ENCODE data around the gene PRRG4. TPM values are rescaled to one million over a fixed set of nuclear protein-coding genes. Genes with fewer than 3 reads are reported as not detected.

The PRRG4 gene
- total RNA-seq, 4 donors from 2014 or later, result 1.7 to 6.7 (median 2.5) TPM

GRCh38 chr11:32894149-32894827 is 64.6 kb downstream of the PRRG4 start:
- ATAC-seq, result peak; percentile 11
- peaks cover 0 to 31% (median 0%) of the 10 kb centered on the region in 3 donors for H3K4me1 ChIP-seq
- H3K27me3 ChIP-seq, result no peaks in the 10 kb centered on the region
- TF ChIP-seq, protein P1, sequence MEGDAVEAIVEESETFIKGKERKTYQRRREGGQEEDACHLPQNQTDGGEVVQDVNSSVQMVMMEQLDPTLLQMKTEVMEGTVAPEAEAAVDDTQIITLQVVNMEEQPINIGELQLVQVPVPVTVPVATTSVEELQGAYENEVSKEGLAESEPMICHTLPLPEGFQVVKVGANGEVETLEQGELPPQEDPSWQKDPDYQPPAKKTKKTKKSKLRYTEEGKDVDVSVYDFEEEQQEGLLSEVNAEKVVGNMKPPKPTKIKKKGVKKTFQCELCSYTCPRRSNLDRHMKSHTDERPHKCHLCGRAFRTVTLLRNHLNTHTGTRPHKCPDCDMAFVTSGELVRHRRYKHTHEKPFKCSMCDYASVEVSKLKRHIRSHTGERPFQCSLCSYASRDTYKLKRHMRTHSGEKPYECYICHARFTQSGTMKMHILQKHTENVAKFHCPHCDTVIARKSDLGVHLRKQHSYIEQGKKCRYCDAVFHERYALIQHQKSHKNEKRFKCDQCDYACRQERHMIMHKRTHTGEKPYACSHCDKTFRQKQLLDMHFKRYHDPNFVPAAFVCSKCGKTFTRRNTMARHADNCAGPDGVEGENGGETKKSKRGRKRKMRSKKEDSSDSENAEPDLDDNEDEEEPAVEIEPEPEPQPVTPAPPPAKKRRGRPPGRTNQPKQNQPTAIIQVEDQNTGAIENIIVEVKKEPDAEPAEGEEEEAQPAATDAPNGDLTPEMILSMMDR (IDR thresholded peaks at IDR 0.05), result no peak
- TF ChIP-seq POLR2AphosphoS5 (IDR thresholded peaks at IDR 0.05) (no peak), EP300 (IDR thresholded peaks at IDR 0.05) (no peak), POLR2A (IDR thresholded peaks at IDR 0.05) (no peak)
- WGBS, 2 donors (ENCODE audit: low coverage in 1 of 2), result 2 to 3% methylated on average over 13 to 14 of the region's 14 CpGs
- H3K4me3 ChIP-seq, result peak overlapping the region; percentile 68 to 97
- H3K27ac ChIP-seq, result peak overlapping the region; percentile 37 to 99 (median 96)
- no peaks in the 10 kb centered on the region for H3K9me3 ChIP-seq
- no peaks in the 10 kb centered on the region for H3K36me3 ChIP-seq

DNA sequence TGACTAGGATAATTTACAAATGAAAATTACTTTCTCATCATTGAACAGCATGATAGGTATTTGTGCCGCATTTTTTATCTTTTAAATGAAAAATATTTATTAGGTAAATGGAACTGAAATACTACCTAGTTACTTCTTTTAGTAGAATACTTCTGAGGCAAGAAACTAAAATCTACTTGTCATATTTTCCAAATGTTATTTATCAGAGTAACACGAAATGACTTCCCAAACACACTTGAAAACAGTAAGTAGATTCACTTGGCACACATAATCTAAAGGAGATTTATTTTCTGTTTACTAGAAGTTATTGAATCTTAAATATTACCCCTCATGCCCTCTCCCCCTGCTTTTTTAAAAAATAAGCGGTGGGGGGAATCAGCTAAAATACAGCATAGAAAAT is 65.2 kb downstream of the PRRG4 start:
- no peaks in the 10 kb centered on the region for H3K36me3 ChIP-seq
- TF ChIP-seq POLR2A (IDR thresholded peaks at IDR 0.05), result no peak
- TF ChIP-seq POLR2AphosphoS5 (IDR thresholded peaks at IDR 0.05), result no peak
- TF ChIP-seq, protein P1 (IDR thresholded peaks at IDR 0.05), result no peak
- no peak for TF ChIP-seq EP300 (IDR thresholded peaks at IDR 0.05)
- no peaks in the 10 kb centered on the region for H3K27me3 ChIP-seq
- peaks cover 0 to 31% (median 0%) of the 10 kb centered on the region in 3 donors for H3K4me1 ChIP-seq
- WGBS, 2 donors (ENCODE audit: low coverage in 1 of 2), result 32 to 48% methylated on average over 3 of the region's 3 CpGs
- no peaks in the 10 kb centered on the region for H3K9me3 ChIP-seq
- H3K27ac ChIP-seq, result peak overlapping the region in 2 of 4 donors; percentile 97 to 99
- H3K4me3 ChIP-seq, result no peak overlapping the region
- no peak for ATAC-seq

GRCh38 chr11:32895471-32895870 is 65.7 kb downstream of the PRRG4 start:
- WGBS, 2 donors (ENCODE audit: low coverage in 1 of 2), result 35 to 36% methylated on average over 1 of the region's 1 CpG
- no peaks in the 10 kb centered on the region for H3K36me3 ChIP-seq
- TF ChIP-seq POLR2A (IDR thresholded peaks at IDR 0.05) (no peak), EP300 (IDR thresholded peaks at IDR 0.05) (no peak), POLR2AphosphoS5 (IDR thresholded peaks at IDR 0.05) (no peak)
- TF ChIP-seq, protein P1 (IDR thresholded peaks at IDR 0.05), result no peak
- H3K4me1 ChIP-seq, result peaks cover 0 to 31% (median 0%) of the 10 kb centered on the region in 3 donors
- H3K9me3 ChIP-seq, result no peaks in the 10 kb centered on the region
- H3K4me3 ChIP-seq, result no peak overlapping the region
- no peak for ATAC-seq
- H3K27me3 ChIP-seq, result no peaks in the 10 kb centered on the region
- no peak overlapping the region for H3K27ac ChIP-seq

DNA sequence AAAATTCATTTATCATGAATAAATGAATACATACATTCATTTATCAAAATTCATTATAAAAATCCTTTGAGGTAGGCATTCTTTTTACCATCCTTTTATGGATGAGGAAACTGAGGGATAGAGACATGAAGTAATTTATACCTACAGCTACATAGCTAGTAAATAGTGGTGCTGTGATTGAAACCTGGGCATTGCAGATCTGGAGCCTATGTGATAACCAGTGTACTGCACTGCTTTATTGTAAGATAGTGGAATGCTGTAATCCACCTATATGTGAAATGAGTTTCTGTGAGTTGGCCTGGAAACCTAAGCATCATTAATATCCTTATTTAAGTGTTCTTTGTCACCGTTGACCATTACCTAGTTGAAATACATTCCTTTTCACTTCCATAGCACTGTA is 67.4 kb downstream of the PRRG4 start:
- ATAC-seq, result no peak
- TF ChIP-seq POLR2A (IDR thresholded peaks at IDR 0.05) (no peak), POLR2AphosphoS5 (IDR thresholded peaks at IDR 0.05) (no peak), EP300 (IDR thresholded peaks at IDR 0.05) (no peak)
- TF ChIP-seq, protein P1 (IDR thresholded peaks at IDR 0.05), result no peak
- Histone ChIP-seq H3K36me3 (no peaks in the 10 kb centered on the region), H3K27ac (no peak overlapping the region), H3K4me3 (no peak overlapping the region), H3K9me3 (no peaks in the 10 kb centered on the region), H3K27me3 (no peaks in the 10 kb centered on the region), H3K4me1 (peaks cover 0 to 21% (median 0%) of the 10 kb centered on the region in 3 donors)
- WGBS, 2 donors (ENCODE audit: low coverage in 1 of 2), result 58 to 63% methylated on average over 1 of the region's 1 CpG

DNA sequence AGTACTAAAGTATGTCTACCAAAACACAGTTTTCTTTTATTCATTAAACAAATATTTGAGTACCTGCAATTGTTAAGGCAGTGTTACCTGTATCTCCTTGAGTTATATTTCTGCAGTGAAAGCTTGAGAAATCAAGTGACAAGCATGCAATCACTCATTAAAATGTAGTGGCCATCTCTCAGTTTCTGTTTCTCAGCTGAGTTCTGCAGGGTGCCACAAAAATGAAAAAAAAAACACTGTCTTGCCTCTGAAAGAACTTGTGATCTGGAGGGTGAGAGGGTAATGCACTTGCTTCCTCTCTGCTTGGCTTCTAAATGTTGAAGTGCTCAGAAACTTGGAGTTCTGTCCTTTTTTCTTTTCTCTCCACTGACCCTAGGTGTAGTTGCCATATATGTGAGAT is 69.7 kb downstream of the PRRG4 start:
- Histone ChIP-seq H3K4me3 (no peak overlapping the region), H3K36me3 (no peaks in the 10 kb centered on the region), H3K27me3 (no peaks in the 10 kb centered on the region), H3K4me1 (peaks cover 0 to 19% (median 0%) of the 10 kb centered on the region in 3 donors), H3K27ac (no peak overlapping the region), H3K9me3 (no peaks in the 10 kb centered on the region)
- ATAC-seq, result no peak
- TF ChIP-seq EP300 (IDR thresholded peaks at IDR 0.05) (no peak), POLR2A (IDR thresholded peaks at IDR 0.05) (no peak), POLR2AphosphoS5 (IDR thresholded peaks at IDR 0.05) (no peak)
- TF ChIP-seq, protein P1 (IDR thresholded peaks at IDR 0.05), result no peak

Data from gastroesophageal sphincter (tissue), 4 donors.